Inflammatory macrophage (primary cell): ENCODE results near the gene NUP214.
"Not testable (repeated sequence)": the region's sequence is repeated elsewhere in the genome, so short reads cannot be mapped to it uniquely, and the experiment has no call there.

Experiments used
- DNase-seq, 2 donors: peaks; one replicate each; pipeline ENCODE4 v3.0.0-alpha.2; 2020 to 2022

NUP214 gene

DNA sequence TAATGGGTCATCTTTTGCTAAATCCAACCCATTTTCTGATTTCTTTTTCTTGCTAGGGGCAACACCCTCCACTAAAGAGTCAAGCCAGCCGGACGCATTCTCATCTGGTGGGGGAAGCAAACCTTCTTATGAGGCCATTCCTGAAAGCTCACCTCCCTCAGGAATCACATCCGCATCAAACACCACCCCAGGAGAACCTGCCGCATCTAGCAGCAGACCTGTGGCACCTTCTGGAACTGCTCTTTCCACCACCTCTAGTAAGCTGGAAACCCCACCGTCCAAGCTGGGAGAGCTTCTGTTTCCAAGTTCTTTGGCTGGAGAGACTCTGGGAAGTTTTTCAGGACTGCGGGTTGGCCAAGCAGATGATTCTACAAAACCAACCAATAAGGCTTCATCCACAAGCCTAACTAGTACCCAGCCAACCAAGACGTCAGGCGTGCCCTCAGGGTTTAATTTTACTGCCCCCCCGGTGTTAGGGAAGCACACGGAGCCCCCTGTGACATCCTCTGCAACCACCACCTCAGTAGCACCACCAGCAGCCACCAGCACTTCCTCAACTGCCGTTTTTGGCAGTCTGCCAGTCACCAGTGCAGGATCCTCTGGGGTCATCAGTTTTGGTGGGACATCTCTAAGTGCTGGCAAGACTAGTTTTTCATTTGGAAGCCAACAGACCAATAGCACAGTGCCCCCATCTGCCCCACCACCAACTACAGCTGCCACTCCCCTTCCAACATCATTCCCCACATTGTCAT lies 72.0 kb downstream of the NUP214 start:
- no peak for DNase-seq

DNA sequence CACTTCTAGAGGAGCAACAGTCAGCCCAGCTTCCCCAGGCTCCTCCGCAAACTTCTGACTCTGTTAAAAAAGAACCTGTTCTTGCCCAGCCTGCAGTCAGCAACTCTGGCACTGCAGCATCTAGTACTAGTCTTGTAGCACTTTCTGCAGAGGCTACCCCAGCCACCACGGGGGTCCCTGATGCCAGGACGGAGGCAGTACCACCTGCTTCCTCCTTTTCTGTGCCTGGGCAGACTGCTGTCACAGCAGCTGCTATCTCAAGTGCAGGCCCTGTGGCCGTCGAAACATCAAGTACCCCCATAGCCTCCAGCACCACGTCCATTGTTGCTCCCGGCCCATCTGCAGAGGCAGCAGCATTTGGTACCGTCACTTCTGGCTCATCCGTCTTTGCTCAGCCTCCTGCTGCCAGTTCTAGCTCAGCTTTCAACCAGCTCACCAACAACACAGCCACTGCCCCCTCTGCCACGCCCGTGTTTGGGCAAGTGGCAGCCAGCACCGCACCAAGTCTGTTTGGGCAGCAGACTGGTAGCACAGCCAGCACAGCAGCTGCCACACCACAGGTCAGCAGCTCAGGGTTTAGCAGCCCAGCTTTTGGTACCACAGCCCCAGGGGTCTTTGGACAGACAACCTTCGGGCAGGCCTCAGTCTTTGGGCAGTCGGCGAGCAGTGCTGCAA lies 72.8 kb downstream of the NUP214 start:
- DNase-seq: no peak

DNA sequence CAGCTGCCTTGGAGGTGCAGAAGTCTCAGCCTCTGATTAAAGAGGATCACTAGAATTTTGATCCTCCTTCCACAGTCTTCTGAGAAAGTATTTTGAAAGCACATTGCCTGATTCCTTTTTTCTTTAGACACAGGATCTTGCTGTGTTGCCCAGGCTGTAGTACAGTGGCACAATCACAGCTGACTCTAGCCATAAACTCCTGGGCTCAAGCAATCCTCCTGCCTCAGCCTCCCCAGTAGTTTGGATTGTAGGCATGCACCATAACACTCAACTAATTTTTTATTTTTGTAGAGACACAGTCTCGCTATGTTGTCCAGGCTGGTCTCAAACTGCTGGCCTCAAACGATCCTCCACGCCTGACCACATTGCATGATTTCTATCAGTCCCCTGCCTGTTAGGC lies 76.5 kb downstream of the NUP214 start:
- no peak for DNase-seq

DNA sequence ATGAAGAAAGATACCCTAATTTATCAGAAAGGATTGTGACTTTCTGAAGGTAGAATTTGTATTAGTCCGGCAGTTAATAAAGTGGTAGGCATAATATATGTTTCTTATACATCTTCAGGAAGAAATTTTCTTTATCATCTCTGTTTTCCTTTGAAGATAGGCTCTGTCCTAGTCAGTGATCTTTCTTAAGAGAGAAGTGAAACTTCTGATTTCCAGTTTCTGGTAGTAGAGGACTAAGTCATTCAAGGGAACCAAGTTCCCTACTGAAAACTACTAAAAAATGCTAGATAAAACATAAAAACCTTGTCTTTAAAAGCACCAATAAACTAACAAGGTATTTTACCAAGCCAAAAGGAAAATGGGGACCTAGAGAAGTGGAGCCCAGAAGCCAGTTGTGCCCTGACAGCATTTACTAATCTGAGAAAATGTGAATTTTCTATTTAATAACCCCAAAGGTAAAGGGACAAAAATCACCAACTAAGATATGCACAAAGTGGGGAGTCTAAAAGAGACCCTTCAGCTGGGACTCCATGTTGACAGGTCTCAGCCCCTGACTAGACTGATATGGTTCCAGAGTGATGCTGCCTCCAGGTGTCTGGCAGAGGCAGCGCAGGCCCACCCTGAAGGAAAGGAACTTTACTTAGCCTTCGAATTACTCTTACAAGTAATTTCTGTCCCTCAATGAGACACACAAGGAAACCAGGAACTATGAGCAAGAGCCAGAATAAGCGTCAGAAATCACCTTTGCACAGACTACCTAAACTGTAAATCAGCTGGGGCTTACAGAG lies 78.2 kb downstream of the NUP214 start:
- DNase-seq: peak; percentile 12 to 41

DNA sequence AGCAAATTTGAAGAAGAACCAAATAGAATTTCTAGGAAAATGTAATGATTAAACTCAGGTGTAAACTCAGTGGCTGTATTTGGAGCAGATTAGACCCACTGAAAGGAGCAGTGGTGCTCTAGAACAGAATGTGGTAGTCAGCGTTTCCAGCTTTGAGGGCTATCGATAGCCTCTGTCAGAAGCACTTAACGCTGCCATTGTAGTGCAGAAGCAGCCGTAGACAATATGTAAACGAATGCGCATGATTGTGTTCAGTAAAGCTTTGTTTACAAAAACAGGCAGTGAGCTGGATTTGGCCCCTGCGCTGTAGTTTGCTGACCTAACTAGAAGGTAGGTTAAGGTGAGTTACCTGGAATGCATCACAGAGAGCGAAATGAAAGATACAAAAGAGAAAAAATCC lies 78.9 kb downstream of the NUP214 start:
- no peak for DNase-seq

DNA sequence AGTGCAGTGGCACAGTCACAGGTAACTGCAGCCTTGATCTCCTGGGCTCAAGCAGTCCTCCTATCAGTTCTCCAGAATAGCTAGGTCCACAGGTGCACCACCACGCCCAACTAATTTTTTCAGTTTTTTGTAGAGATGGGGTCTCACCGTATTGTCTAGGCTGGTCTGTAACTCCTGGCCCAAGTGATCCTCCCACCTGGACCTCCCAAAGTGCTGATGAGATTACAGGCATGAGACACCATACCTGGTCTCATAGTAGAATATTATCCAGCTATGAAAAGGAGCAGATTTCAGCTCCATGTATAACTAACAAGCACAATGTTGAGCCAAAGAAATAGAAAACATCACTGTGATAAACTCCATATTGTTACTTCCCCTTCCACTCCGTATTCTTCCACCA lies 81.1 kb downstream of the NUP214 start:
- no peak for DNase-seq

DNA sequence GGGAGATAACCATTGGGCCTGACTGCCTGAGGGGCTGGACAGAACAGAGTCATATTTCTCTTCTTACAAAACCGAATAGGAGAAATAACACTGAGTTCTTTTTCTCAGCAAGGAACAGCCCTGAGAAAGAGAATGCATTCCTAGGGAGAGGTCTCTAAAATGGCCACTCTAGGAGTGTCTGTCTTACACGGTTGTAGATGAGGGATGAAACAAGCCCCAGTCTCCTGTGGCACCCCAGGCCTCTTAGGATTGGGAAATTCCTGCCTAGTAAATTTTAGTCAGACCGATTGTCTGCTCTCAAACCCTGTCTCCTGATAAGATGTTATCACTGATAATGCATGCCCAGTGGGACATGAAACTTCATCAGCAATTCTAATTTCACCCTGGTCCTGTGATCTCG lies 86.5 kb downstream of the NUP214 start:
- not testable (repeated sequence) for DNase-seq

DNA sequence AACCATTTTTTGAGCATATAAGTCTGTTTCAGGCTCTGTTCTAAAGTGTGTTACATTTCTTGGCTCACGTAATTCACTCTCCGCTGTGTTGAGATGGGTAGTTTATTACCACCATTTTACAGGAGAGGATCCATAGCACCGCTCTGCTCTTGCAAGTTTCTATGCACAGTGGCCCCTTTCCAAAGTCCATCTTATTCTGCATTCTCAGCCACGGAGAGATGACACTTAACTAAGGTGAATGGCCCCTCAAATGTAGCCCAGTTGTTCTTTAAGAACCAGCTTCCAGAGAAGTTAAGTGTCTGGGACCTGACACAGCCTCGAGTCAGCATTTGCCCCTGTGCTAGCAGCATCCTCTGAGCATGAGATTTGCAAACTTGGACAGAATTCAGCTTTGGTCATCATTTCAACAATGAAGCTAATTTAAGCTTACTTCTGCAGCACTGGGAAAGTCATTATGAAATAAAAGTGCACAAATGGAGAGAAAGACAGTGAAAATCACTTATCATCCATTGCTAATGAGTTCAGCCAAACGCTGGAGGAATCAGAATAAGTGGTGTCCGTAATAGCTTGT lies 89.0 kb downstream of the NUP214 start:
- no peak for DNase-seq

DNA sequence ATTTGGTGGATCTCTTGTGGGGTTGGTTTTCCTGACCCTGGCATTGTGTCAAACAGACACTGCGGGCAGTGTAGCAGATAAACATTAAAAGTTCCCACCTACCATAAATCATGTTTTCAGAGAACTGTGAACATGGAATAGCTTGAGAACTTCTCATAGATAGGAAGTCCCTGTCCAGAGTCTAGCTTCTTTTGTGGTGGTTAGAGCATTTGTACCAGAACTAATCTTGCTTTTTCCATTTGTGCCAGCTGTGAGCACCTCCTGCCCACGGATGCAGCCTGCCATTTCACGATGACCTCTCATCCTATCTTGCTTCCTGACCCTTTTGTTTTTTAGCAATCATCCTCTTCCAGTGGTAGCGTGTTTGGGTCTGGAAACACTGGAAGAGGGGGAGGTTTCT lies 89.5 kb downstream of the NUP214 start:
- DNase-seq: no peak

DNA sequence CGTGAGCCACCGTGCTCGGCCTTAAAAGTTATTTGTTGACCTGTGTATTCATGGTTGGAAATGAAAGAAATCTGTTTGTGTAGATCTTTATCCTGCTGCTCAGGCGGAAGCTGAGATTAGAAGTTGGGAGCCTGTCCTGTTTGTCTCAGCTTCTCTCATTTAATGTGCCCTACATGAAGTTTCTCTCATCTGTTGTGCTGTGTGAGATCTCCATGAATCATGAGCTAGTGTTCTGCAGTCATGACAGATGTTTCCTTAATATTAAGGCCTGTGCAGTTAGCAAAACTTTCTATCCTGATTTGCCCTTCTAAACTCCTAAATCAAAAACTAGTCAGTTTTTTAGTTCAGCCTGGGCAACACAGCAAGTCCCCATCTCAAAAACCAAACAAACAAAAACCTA lies 91.4 kb downstream of the NUP214 start:
- DNase-seq: no peak

DNA sequence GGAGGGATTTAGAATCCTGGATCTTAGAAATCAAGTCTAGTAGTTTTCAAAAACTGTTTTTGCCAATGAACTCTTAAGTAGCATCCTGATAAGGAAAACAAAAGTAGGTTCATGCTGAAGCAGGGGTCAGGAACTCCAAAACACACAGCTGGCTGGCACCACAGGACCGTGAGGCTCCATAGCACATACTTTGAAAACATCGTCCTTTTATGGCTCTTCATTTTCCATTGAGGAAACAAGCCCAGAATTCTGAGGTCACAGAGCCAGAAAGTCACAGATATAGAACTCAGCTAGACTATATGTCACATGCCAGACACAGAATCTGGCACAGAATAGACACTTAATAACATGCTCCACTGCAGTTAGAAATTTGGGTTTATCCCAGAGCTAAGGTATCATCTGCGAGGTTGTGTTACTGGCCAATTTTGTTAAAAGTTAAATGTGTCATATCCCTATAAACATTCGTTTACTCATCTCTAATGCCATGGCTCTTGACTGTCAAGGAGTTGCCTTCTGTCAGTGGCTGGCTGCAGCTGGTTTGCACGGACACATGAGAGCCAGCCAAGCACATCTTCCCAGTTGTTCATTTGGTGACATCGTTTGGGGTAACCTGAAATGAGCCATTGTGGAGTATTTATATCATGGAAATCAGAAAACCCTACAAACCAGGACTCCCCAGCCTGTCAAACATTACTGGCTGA lies 92.1 kb downstream of the NUP214 start:
- DNase-seq: no peak

DNA sequence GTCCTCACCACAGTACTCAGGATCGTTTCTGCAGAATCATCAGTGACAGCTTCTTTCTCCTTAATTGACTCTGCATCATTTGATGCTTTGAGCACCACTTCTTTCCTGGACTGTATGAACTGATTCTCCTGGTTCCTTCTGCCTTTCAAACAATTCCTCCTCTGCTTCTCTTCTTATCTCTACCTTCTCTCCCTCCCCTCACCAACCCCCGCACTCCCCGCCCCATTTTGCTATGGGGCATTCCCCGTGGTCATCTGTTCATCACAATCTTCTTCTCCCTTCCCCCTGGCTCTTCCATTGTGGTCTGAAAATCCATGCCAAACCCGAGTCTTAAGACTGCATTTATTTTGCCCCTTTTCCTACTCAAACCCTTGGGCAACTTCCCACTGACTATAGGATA lies 93.0 kb downstream of the NUP214 start:
- no peak for DNase-seq

DNA sequence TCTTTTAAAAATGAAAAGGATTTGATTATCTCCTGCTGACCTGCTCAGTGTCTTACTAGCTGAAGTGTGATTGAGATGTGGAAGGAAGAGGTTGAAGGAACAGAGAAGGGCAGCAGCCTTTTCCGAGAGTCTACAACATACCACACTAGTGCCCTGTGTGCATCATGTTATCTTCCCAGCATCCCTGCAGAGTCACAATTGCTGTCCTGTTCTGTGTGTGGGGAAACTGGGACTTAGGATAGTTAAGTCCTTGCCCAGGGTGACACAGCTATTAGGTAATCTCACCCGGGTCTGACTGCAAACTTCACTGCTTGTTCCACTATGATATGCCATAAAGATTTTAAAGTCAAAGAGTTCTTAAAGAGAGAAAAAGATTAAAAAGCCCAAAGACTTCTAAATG lies 95.1 kb downstream of the NUP214 start:
- no peak for DNase-seq

DNA sequence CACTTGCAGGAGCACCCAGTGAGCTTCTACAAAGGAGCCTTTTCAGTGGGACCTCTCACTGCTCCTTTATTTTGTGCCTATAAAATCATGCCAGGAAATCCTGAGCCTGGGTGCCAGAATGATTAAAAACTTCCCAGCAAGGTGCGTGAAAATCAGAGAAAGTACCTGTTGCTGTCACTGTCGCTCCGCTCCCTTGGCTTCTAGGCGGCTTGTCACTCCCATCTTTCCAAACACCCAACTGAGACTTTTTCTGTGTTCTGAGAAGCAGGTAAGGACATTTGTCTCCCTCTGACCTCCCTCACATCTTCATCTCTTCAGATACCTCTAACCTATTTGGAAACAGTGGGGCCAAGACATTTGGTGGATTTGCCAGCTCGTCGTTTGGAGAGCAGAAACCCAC lies 97.1 kb downstream of the NUP214 start:
- DNase-seq: no peak

DNA sequence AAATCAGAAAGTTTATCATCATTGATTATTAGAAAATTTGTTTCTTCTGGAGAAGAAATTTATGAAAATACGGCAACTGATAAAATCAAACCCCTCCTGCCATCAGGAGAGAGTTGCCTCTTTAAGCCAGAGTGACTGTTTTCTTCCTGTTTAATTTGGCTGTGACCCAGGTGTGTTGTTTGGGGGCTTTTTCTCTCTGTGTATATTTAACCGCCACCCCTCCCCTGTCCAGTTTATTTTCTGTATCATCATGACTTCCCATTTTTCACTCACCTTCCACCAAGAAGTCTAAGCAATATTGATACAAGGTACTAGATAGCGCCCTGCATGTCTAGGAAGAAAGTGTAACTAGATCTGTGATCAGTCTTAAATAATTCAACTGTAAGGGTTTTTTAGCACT lies 100.8 kb downstream of the NUP214 start:
- no peak for DNase-seq

DNA sequence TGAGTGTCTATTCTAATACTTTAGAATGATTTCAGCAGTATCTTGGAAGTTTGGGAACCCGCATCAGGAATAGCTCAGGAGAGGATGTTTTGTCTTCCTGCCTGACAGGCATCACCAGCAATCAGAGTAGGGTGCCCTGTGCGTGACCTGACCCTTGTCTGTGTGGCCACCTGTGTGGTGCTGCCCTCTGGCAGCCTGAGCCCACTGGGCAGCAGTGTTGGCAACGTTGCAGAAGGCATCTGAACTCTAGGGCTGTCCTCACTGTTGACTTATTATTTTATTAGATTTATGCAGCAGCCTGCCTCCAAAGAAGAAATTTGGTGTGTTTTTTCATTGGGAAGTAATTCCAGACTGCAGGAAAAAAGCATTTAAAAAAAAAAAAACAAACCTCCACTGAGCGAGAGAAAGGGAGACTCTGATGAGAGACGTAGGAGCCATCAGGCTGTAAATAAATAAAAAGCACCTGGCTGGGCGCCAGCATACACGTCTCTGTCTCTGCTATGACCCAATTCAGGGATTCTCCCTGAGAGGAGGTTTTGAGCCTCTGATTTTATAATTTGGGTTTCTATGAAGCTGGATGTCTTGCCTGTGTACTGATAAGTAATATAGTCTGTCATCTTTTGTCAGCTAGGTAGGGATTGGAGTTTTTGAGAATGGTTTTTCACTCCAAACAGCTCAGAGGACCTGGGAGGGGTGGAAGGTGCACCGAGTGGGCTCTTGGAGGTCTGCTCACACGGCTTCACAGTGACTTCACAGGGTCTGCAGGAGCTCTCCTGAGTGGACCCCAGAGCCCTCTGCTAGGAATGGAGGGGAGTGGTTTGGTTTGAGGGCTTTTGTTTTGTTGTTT lies 101.9 kb downstream of the NUP214 start:
- DNase-seq: no peak

DNA sequence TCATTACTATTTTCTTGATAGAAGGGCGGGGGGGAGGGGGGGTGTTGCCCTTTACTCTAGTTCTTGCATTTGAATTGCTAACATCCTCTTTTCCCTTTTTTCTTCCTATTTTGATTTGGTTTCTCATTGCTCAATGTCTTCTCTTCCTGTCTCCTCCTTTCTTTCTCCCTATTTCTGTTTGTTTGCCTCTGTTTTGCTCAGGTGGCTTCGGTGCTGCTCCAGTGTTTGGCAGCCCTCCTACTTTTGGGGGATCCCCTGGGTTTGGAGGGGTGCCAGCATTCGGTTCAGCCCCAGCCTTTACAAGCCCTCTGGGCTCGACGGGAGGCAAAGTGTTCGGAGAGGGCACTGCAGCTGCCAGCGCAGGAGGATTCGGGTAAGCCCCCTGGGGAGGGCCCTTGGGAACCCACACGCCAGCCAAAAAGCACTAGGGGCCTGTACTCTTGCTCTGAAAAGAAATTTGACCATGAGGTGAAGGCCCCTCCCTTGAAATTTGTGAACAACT lies 102.6 kb downstream of the NUP214 start:
- peak; percentile 20 to 47 for DNase-seq

DNA sequence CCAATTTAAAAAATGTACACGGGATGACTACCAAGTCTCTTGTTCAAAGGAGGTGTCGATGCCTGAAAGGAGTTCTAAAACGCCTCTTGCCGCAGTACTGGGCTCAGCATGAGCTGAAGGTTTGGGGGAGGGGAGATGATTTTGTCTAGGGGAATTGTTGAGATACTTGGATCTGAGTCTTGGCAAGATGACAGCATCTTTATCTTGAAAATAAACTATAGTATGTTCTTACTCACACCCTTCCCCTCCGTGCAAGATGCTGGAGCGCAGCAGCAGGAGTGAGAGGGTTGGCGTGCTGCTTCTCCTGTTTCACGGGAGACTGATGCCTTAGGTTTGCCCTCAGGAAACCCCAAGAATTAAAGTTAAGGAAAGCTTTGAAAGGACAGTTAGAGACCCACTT lies 103.6 kb downstream of the NUP214 start:
- DNase-seq: no peak

DNA sequence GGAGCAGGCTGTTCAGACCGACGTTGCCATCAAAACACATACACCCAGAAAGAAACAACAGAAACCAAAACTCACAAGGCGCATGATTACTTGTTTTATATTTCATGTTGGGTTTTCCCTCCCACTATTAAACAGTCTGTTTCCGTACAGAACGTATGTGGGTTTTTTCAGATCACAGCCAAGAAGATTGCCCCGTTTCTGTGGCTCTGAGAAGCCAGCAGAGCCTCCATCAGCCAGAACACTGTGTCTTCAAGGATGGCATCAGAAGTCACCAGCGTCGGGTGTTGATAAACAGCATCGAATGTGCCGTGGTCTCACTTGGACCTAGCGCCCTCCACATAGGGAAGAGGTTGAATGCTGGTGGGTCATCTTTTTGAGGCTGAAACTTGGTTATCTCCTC lies 108.2 kb downstream of the NUP214 start:
- no peak for DNase-seq

DNA sequence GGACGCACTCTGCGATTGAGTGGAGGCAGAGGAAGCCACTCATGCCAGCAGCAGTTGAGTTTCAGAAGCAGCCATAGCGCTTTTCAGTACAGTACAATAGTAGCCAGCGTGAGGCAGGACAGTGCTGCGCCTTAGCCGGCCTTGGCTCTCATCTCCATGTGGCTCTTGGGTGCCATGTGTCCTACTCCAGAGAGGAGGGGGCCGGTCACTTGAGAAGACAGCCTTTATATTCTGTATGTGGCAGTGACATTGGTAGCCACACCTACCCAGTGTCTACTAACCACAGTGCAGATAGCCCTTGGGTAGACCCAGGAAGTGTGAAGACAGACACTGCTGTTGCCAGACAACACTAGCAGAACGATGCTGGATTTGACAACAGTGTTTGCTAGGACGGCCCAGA lies 108.6 kb downstream of the NUP214 start:
- DNase-seq: no peak

DNA sequence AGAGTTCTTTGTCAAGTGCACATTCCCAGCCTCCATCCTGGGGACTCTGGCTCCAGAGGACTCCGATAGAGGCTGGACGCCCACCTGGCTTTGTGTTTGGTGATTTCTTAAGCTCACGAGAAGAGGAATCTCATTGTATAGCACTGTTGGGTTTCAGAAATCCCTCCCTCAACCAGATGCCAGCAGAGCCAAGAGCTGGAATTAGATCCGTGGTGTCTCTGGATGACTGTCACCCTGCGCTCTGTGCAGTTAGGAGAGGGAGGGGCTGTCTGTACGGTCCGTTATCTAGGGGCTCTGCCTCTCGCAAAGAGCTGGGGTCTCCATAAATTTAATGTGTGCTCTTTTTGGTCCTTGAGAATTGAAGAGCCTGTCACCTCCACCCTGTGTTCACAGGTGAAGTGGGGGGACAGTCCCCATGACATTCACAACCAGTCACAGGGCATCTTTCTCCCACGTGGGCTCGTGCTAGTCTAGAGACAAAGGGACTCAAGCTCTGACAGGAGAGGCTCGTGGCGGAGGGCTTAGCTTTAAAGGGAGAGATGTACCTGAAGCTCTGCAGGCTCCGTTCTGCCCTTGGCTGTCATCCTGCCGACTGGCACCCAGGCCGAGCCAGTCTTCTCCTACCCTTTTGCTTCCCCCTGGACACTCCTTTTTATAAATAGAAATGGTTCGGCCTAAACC lies 109.6 kb downstream of the NUP214 start:
- no peak for DNase-seq
